Measurements from ENCODE around the gene HOGA1.
"Not testable (repeated sequence)": the region's sequence is repeated elsewhere in the genome, so short reads cannot be mapped to it uniquely, and the experiment has no call there.

Gene HOGA1

DNA sequence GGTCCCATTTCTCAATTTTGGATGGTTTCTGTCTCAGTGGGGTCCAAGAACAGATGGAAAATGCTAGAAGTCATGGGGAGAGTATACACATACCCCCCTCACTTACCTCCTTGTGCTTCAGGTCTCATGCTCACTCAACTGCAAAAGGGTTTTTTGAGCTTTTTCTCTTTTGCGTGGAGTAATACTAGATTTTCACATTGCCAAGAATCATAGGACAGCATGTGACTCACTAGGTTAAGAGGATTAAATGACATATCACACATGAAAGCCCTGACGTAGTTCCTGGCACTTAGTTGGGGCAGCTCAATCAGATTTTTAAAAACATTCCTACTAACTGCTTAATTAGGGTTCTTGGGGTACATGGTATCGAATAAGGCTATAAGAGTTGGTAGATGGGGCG lies 60.7 kb downstream of the HOGA1 start:
- no peak for DNase-seq (ENCODE audit: low read depth in 3 of 3, low spot score in 1 of 3)

DNA sequence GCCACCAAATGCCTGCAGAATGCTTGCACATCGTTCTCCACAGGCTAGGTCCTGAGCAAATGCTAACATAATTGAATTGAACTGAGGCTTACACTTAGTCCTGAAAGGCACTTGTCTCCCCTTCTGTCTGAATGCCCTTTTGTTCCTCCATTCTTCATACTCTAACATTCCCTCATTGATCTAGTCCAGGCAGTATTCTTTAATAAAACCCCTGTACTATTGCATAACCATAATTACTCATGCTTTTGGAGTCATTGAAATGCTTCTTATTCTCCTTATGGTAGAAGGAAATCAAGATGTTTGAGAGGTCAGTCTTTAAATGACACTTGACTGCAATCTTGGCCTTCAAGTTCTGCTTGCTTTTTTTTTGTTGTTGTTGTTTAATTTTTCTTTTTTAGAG lies 63.4 kb downstream of the HOGA1 start:
- no peak for DNase-seq (ENCODE audit: low read depth in 3 of 3, low spot score in 1 of 3)

DNA sequence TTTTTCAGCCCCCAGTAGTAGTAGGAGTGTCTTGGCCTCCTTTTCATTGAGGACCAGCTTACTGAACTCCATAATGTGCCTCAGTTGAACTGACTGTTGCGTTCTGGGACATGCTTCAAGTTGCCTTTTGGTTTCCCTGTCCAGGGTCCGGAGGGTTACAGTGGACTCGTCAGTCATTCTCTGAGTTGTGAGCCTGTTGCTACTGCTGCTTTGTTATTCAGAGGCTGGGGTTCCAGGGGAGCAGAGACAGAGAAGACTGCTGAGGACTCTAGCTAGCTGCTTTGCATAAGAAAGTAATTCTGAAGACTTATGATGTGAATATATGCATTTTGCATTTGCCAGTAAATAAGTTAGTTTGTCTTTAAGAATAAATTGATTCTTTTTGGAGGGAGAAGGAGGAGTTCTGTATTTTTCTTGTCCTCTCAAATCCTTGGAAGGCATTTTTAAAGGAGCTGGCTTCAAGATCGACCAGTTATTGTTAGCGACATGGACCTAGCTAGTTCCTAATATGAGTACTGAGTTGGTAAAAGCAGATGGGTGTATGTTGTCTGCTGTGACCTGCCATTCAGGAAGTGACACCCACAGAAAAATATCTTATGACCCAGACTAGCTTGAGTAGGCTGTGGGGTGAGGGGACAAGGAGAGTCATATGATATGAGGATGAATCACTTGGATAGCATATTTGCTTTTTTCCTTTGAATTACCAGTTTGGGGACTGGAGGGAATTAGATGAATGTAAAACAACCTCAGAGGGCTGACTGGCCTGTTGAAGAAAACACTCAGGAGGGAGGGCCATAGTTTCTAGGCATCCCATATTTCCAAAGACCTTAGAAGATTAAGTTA lies 64.6 kb downstream of the HOGA1 start:
- DNase-seq (ENCODE audit: low read depth in 3 of 3, low spot score in 1 of 3) = no peak

DNA sequence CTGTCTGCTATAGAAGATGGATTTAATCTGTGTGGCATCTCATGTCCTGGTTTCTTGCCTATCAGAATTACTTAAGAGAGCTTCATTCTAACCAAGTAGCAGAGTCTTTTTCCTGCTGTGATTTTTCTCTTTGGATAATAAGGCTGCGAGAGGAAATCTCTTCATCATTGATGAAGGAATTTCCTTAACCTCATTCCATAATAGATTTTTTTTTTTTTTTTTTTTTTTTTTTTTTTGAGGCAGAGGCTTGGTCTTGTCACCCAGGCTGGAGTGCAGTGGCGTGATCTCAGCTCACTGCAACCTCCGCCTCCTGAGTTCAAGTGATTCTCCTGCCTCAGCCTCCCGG lies 65.2 kb downstream of the HOGA1 start:
- DNase-seq (ENCODE audit: low read depth in 3 of 3, low spot score in 1 of 3) = not testable (repeated sequence)

DNA sequence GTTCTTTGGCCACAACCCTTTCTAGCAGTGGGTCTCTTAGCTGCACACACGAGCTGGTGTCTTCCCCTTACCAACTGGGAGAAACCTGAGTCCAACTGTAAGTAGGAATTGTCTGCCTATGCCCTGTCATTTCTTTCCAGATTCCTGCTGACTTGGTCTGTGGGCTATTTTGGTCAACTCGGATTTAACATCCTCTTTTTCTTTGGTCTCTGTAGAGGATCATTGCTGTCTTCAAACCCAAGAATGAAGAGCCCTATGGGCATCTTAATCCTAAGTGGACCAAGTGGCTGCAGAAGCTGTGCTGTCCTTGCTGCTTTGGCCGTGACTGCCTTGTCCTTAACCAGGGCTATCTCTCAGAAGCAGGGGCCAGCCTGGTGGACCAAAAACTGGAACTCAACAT lies 66.5 kb downstream of the HOGA1 start:
- no peak for DNase-seq (ENCODE audit: low read depth in 3 of 3, low spot score in 1 of 3)

DNA sequence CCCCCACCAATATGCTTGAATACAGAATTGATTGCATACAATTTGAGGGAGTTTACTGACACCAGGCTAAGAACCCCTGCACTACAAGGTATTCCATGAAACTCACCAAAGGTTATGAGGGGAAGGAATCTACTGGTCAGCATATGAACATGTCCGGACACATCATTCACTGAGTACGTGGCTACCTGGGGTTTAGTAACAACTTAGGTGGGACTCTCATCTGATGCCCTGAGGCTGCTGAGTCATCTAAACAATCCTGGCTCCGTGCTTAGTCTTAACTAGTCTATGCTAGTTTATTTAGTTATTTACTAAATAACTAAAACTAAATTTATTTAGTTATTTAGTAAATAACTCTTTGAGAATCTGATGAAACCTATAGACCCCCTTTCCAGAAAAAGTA lies 67.6 kb downstream of the HOGA1 start:
- DNase-seq (ENCODE audit: low read depth in 3 of 3, low spot score in 1 of 3) = no peak

DNA sequence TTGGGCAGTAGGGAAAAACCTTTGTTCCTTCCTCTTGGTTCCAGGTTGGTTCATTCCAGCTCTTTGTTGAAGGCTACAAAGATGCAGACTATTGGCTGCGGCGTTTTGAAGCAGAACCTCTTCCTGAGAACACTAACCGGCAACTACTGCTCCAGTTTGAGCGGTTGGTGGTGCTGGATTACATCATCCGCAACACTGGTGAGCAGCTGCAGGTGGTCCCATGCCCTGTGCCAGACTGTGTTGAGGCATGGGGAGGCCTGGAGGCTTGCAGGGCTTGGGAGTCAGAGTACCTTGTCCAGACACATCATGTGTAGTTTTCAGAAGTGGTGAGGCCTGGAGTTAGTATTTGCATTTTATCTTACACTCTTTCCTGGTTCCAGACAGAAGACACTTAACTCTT lies 72.6 kb downstream of the HOGA1 start:
- no peak for DNase-seq (ENCODE audit: low read depth in 3 of 3, low spot score in 1 of 3)

DNA sequence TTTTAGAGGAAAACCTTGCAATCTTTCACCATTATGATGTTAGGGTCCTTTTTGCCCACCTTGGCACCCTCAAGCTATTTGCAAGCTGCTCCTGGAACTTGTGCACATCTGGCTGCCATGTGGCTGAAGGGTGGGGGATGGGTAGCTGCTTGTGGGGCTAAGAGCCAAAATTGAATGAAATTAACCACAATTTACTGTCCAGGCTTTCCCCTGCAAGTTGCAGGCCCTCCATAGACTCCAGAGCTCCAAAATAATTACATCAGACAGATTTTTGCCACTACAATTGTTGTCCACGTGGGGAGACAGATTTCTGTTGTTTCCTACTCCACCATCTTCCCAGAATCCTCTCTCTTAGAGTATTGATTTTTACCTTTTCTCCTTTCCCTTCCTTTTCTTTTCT lies 75.4 kb downstream of the HOGA1 start:
- DNase-seq (ENCODE audit: low read depth in 3 of 3, low spot score in 1 of 3) = no peak
